Upper lobe of left lung (tissue), 6 donors: ENCODE measurements around the gene NF1. TPM values are rescaled to one million over a fixed set of nuclear protein-coding genes. Genes with fewer than 3 reads are reported as not detected.

Source experiments
- ATAC-seq, 2 donors: fragments of 200-7000 bp; cut with Tn5 transposase; one replicate each; pipeline ENCODE4 v1.9.1; 2022; ENCODE audit warnings: mild to moderate bottlenecking in 2 of 2, moderate library complexity in 2 of 2; ENCODE audit not compliant: low FRiP score in 2 of 2
- DNase-seq, 2 donors: peaks; one replicate each; pipeline ENCODE4 v3.0.0-alpha.2; 2019 to 2020
- H3K27ac ChIP-seq, 4 donors: fragments of 200-600 bp; sonication (generic); one replicate each; pipeline ENCODE4 v1.5.1; 2016 to 2019
- H3K27me3 ChIP-seq, 4 donors: fragments of 200-600 bp; sonication (generic); one replicate each; pipeline ENCODE4 v1.5.1; 2017 to 2019
- H3K36me3 ChIP-seq, 4 donors: fragments of 200-600 bp; sonication (generic); one replicate each; pipeline ENCODE4 v1.5.1; 2016 to 2019
- H3K4me1 ChIP-seq, 4 donors: fragments of 200-600 bp; sonication (generic); one replicate each; pipeline ENCODE4 v1.5.1; 2018 to 2019
- H3K4me3 ChIP-seq, 4 donors: fragments of 200-600 bp; sonication (generic); one replicate each; pipeline ENCODE4 v1.5.1; 2017 to 2019; ENCODE audit warnings: mild to moderate bottlenecking in 2 of 4, moderate library complexity in 1 of 4
- H3K9me3 ChIP-seq, 4 donors: fragments of 200-600 bp; sonication (generic); one replicate each; pipeline ENCODE4 v1.5.1; 2018 to 2019
- EP300 ChIP-seq, 4 donors: sonication (generic); formaldehyde crosslinking; IDR thresholded peaks; one replicate each; pipeline ENCODE4 v1.5.1; 2017; ENCODE audit warnings: antibody characterized with exemption in 4 of 4, control low read depth in 2 of 4
- POLR2A ChIP-seq, 4 donors: fragments of 450-650 bp; IDR thresholded peaks; one replicate each; pipeline ENCODE4 v1.5.1; 2016 to 2017; ENCODE audit warnings: antibody characterized with exemption in 4 of 4, mild to moderate bottlenecking in 2 of 4
- POLR2AphosphoS5 ChIP-seq, 2 donors: sonication (generic); formaldehyde crosslinking; IDR thresholded peaks; one replicate each; pipeline ENCODE4 v1.5.1; 2017; ENCODE audit warnings: antibody characterized with exemption in 2 of 2
- WGBS, 2 donors: methylation state at CpG; one replicate each; pipeline ENCODE4 v1.1.5; 2017 to 2018; 5-methylcytosine and 5-hydroxymethylcytosine counted together
- total RNA-seq, 6 donors: library from RNA; depleted of rRNA in 4 of 6; stranded (reverse); fragments of >200 nt in 4 of 6; gene quantifications; one replicate each; pipeline versions ENCODE4 v1.1.0 to v1.2.1, GENCODE V29; 2016 to 2021
- TF ChIP-seq, protein P1 (sequence below), 6 experiments: fragments of 450-650 bp in 4 of 6; fragments of 200-600 bp in 2 of 6; sonication (generic) in 2 of 6; IDR thresholded peaks; one replicate each; pipeline ENCODE4 v1.5.1; 2016 to 2019; ENCODE audit warnings: antibody characterized with exemption in 6 of 6
- donor health status: DM: no; HTN: no; CAD: no; lungs with moderate emphysema.
- donor health status: DM: no; HTN: yes; CAD: no; lungs with severe emphysema.

NF1 gene
- total RNA-seq, 6 donors from 2014 or later: 35.5 to 85.1 (median 47.1) TPM

DNA sequence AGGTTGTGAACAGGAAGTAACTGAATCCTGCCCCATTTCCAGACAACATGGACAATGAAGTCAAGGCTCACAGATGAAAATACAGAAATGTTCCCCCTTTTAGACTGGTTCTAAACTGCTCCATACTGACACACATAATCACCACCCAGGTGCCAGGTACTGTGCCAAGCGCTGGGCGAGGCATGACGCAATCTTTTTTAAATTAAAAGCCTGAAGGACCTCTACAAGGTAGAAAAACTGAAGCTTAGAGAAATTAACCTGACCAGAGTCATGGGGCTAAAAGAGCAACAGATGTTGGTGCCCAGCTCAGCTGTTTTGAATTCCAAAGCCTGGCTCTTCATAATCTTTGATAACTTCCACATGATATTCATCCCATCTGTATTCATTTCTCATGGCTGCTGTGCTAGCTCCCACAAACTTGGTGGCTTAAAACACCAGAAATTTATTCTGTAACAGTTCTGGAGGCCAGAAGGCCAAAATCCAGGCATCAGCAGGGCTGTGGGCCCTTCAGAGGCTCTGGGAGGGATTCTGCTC lies 291.8 kb downstream of the NF1 start:
- Histone ChIP-seq H3K4me3 (no peak overlapping the region), H3K27me3 (peaks cover 0 to 19% (median 2%) of the 10 kb centered on the region in 4 donors), H3K27ac (no peak overlapping the region), H3K9me3 (no peaks in the 10 kb centered on the region), H3K36me3 (peaks cover 0 to 3% (median 0%) of the 10 kb centered on the region in 4 donors), H3K4me1 (peaks cover 4 to 23% (median 5%) of the 10 kb centered on the region in 4 donors)
- 46 to 77% methylated on average over 3 of the region's 3 CpGs for WGBS, 2 donors
- DNase-seq (no peak), ATAC-seq (no peak)
- TF ChIP-seq POLR2A (IDR thresholded peaks at IDR 0.05) (no peak), EP300 (IDR thresholded peaks at IDR 0.05) (no peak), POLR2AphosphoS5 (IDR thresholded peaks at IDR 0.05) (no peak)
- TF ChIP-seq, protein P1, sequence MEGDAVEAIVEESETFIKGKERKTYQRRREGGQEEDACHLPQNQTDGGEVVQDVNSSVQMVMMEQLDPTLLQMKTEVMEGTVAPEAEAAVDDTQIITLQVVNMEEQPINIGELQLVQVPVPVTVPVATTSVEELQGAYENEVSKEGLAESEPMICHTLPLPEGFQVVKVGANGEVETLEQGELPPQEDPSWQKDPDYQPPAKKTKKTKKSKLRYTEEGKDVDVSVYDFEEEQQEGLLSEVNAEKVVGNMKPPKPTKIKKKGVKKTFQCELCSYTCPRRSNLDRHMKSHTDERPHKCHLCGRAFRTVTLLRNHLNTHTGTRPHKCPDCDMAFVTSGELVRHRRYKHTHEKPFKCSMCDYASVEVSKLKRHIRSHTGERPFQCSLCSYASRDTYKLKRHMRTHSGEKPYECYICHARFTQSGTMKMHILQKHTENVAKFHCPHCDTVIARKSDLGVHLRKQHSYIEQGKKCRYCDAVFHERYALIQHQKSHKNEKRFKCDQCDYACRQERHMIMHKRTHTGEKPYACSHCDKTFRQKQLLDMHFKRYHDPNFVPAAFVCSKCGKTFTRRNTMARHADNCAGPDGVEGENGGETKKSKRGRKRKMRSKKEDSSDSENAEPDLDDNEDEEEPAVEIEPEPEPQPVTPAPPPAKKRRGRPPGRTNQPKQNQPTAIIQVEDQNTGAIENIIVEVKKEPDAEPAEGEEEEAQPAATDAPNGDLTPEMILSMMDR (IDR thresholded peaks at IDR 0.05): no peak

DNA sequence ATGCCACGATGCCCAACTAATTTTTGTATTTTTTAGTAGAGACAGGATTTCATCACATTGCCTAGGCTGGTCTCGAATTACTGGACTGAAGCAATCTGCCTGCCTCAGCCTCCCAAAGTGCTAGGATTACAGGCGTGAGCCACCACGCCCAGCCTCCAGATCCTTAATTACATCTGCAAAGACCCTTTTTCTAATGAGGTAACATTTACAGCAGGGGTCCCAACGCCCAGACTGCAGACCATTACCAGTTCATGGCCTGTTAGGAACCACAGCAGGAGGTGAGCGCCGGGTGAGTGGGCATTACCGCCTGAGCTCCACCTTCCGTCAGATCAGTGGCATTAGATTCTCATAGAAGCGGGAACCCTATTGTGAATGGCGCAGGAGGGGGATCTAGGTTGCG lies 292.7 kb downstream of the NF1 start:
- Histone ChIP-seq H3K27me3 (peaks cover 0 to 27% (median 6%) of the 10 kb centered on the region in 4 donors), H3K4me3 (no peak overlapping the region), H3K36me3 (no peaks in the 10 kb centered on the region), H3K9me3 (no peaks in the 10 kb centered on the region), H3K27ac (no peak overlapping the region), H3K4me1 (peaks cover 10 to 30% (median 11%) of the 10 kb centered on the region in 4 donors)
- ATAC-seq: no peak
- TF ChIP-seq, protein P1 (IDR thresholded peaks at IDR 0.05): no peak
- 80 to 92% methylated on average over 12 of the region's 12 CpGs for WGBS, 2 donors
- no peak for DNase-seq

DNA sequence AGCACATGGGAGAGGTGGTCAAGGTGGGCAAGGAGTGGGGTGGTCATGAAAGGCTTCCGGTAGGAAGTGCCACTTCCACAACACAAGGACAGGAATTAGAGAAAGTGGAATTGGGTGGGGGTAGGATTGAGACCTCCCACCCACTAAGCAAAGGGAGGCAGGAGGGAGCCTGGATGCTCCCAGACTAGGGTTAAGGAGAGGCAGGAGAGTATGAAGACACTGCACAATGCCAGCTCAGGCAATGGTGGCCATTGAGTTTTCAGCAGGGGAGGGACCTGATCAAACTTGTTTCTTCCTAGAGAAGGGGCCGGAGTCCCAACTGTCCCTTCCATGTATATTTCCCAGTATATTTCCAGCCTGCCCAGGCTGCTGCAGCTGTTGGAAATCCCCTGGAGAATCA lies 293.6 kb downstream of the NF1 start:
- no peak overlapping the region for H3K4me3 ChIP-seq
- H3K9me3 ChIP-seq: no peaks in the 10 kb centered on the region
- H3K36me3 ChIP-seq: no peaks in the 10 kb centered on the region
- no peak overlapping the region for H3K27ac ChIP-seq
- peaks cover 0 to 36% (median 10%) of the 10 kb centered on the region in 4 donors for H3K27me3 ChIP-seq
- H3K4me1 ChIP-seq: peaks cover 10 to 31% (median 11%) of the 10 kb centered on the region in 4 donors
- WGBS, 2 donors: 78 to 92% methylated on average over 2 of the region's 2 CpGs
- TF ChIP-seq POLR2A (IDR thresholded peaks at IDR 0.05): no peak
- TF ChIP-seq POLR2AphosphoS5 (IDR thresholded peaks at IDR 0.05): no peak
- no peak for TF ChIP-seq EP300 (IDR thresholded peaks at IDR 0.05)
- TF ChIP-seq, protein P1 (IDR thresholded peaks at IDR 0.05): no peak
- DNase-seq (no peak), ATAC-seq (no peak)

DNA sequence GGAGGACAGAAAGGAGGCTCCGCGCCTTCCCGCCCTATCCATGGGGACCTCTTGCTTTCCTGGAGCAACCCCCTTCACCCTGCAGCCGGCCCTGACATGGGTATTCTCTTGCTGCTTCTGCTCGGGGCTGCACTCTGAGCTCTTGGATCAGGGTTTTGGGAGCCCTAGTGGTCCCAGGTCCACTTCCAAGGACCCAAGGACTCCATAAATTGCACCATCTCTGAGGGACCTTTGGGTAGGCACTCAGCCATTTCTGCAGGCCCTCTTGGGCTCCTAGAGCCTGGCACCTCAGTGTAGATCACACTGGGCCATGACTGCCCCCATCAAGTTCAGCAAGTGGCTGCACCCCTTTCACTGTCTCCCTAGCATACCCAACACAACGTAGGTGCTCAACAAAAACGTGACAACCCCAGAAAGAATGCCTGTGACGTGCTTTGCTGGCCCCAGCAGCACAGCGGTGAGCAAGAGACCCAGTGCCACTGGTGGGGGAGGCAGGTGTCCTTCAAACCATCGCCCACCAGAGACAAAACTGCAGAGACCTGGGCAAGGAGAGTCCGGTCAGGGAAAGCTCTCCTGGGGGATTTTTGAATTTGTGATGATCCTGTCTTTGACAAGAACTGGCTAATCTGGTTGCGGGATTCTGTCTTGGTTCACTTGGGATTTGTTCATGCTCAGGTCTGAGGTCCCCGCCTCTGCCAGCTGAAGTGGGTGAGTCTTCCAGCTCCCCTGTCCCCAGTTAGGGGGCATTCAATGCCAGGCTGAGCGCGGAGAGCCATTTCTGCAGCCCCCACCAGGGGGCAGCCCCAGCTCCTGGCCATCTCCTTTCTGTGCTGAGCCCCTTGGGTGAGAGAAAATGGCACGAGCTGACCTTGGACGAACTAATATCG lies 294.2 kb downstream of the NF1 start:
- no peak for TF ChIP-seq POLR2A (IDR thresholded peaks at IDR 0.05)
- TF ChIP-seq, protein P1 (IDR thresholded peaks at IDR 0.05): peak; percentile 28 to 49 (median 46)
- WGBS, 2 donors: 41 to 59% methylated on average over 6 to 18 of the region's 18 CpGs
- Histone ChIP-seq H3K4me1 (peaks cover 10 to 31% (median 11%) of the 10 kb centered on the region in 4 donors), H3K9me3 (no peaks in the 10 kb centered on the region), H3K36me3 (no peaks in the 10 kb centered on the region), H3K4me3 (no peak overlapping the region), H3K27me3 (peaks cover 0 to 39% (median 10%) of the 10 kb centered on the region in 4 donors), H3K27ac (no peak overlapping the region)
- DNase-seq (peak; percentile 20 to 71), ATAC-seq (peak; percentile 35 to 48)
